Pons (tissue), 1 donor: ENCODE measurements around the gene SCGB1D1.

Experiments
- DNase-seq: peaks from one replicate; pipeline ENCODE4 v3.0.0-alpha.2; 2016; ENCODE audit warnings: low spot score

The SCGB1D1 gene

GRCh38 chr11:62190011-62190410, at the start of gene SCGB1D1:
TSS of gene SCGB1D1 (plus strand) at chr11:62190216. CDS start at chr11:62190285, 69 bp downstream.
- DNase-seq = no peak

GRCh38 chr11:62140304-62141110, 49.5 kb upstream of the SCGB1D1 start:
- DNase-seq = no peak

- DNase-seq = no peak
Measured at GRCh38 chr11:62141111-62142042, 48.6 kb upstream of the SCGB1D1 start.

GRCh38 chr11:62142043-62142375, 48.0 kb upstream of the SCGB1D1 start:
- no peak for DNase-seq

GRCh38 chr11:62142921-62143320, 47.1 kb upstream of the SCGB1D1 start:
- DNase-seq = peak; percentile 43

GRCh38 chr11:62143727-62144126, 46.3 kb upstream of the SCGB1D1 start:
- DNase-seq = no peak

- DNase-seq = no peak
Measured at GRCh38 chr11:62144641-62145255, 45.3 kb upstream of the SCGB1D1 start.

GRCh38 chr11:62145261-62145871, 44.6 kb upstream of the SCGB1D1 start:
- no peak for DNase-seq

GRCh38 chr11:62146476-62147200, 43.4 kb upstream of the SCGB1D1 start:
- no peak for DNase-seq

GRCh38 chr11:62147545-62147944, 42.5 kb upstream of the SCGB1D1 start:
- DNase-seq = no peak

GRCh38 chr11:62148271-62148980, 41.6 kb upstream of the SCGB1D1 start:
- no peak for DNase-seq

- DNase-seq = no peak
Measured at GRCh38 chr11:62149986-62150886, 39.8 kb upstream of the SCGB1D1 start.

- DNase-seq = no peak
Measured at GRCh38 chr11:62150887-62151736, 38.9 kb upstream of the SCGB1D1 start.

- DNase-seq = no peak
Measured at GRCh38 chr11:62151737-62152102, 38.3 kb upstream of the SCGB1D1 start.

GRCh38 chr11:62152245-62153086, 37.5 kb upstream of the SCGB1D1 start:
- DNase-seq = no peak

- peak; percentile 17 for DNase-seq
Measured at GRCh38 chr11:62153087-62153395, 37.0 kb upstream of the SCGB1D1 start.

GRCh38 chr11:62153617-62154016, 36.4 kb upstream of the SCGB1D1 start:
- no peak for DNase-seq

- no peak for DNase-seq
Measured at GRCh38 chr11:62157603-62158002, 32.4 kb upstream of the SCGB1D1 start.
